ENCODE results near the gene RNASE4. TPM values are rescaled to one million over a fixed set of nuclear protein-coding genes. Genes with fewer than 3 reads are reported as not detected.

Gene RNASE4
- total RNA-seq, 1 experiment from 2014 or later: 0.75 TPM

- H3K4me3 ChIP-seq (ENCODE audit: low read depth, low read length, poor library complexity, severe bottlenecking): no peak overlapping the region
- intact Hi-C loops (cut with micrococcal nuclease; ENCODE audit: unreplicated experiment): no loop called here
- no peak overlapping the region for H3K27ac ChIP-seq (ENCODE audit: low read depth, low read length, poor library complexity, severe bottlenecking)
- H3K27me3 ChIP-seq (replicated peaks; ENCODE audit: insufficient read depth, low read depth, low read length, poor library complexity): no peaks in the 10 kb centered on the region
- no peaks in the 10 kb centered on the region for H3K4me1 ChIP-seq (ENCODE audit: insufficient read depth, low read length, poor library complexity, severe bottlenecking)
- TF ChIP-seq EZH2 (IDR thresholded peaks at IDR 0.05; ENCODE audit: borderline replicate concordance, low read depth, low read length, poor library complexity, severe bottlenecking) (no peak), CTCF (conservative IDR thresholded peaks at IDR 0.05; ENCODE audit: low read depth, low read length) (no peak)
- POLR2A ChIA-PET (ENCODE audit: low non-redundant PET): no interaction called here
- BruUV-seq (replicated peaks): no TSS peak
- CTCF ChIA-PET: no interaction called here
- H3K9me3 ChIP-seq (ENCODE audit: low read depth, low read length, poor library complexity, severe bottlenecking): no peaks in the 10 kb centered on the region
- no peaks in the 10 kb centered on the region for H3K36me3 ChIP-seq (ENCODE audit: insufficient read depth, low read length, poor library complexity, severe bottlenecking)
- DNase-seq (ENCODE audit: low spot score): no peak
Observed at GRCh38 chr14:20706657-20707355, 22.4 kb downstream of the RNASE4 start.

GRCh38 chr14:20707622-20708021 lies 23.3 kb downstream of the RNASE4 start:
- no peak for DNase-seq (ENCODE audit: low spot score)
- H3K4me1 ChIP-seq (ENCODE audit: insufficient read depth, low read length, poor library complexity, severe bottlenecking): no peaks in the 10 kb centered on the region
- H3K27ac ChIP-seq (ENCODE audit: low read depth, low read length, poor library complexity, severe bottlenecking): no peak overlapping the region
- no peaks in the 10 kb centered on the region for H3K9me3 ChIP-seq (ENCODE audit: low read depth, low read length, poor library complexity, severe bottlenecking)
- H3K36me3 ChIP-seq (ENCODE audit: insufficient read depth, low read length, poor library complexity, severe bottlenecking): no peaks in the 10 kb centered on the region
- no TSS peak for BruUV-seq (replicated peaks)
- no peaks in the 10 kb centered on the region for H3K27me3 ChIP-seq (replicated peaks; ENCODE audit: insufficient read depth, low read depth, low read length, poor library complexity)
- ChIA-PET POLR2A (ENCODE audit: low non-redundant PET) (no interaction called here), CTCF (no interaction called here)
- intact Hi-C loops (cut with micrococcal nuclease; ENCODE audit: unreplicated experiment): no loop called here
- TF ChIP-seq EZH2 (IDR thresholded peaks at IDR 0.05; ENCODE audit: borderline replicate concordance, low read depth, low read length, poor library complexity, severe bottlenecking): no peak
- TF ChIP-seq CTCF (conservative IDR thresholded peaks at IDR 0.05; ENCODE audit: low read depth, low read length): no peak
- no peak overlapping the region for H3K4me3 ChIP-seq (ENCODE audit: low read depth, low read length, poor library complexity, severe bottlenecking)

- ChIA-PET CTCF (no interaction called here), POLR2A (ENCODE audit: low non-redundant PET) (no interaction called here)
- no peak for DNase-seq (ENCODE audit: low spot score)
- Histone ChIP-seq H3K9me3 (ENCODE audit: low read depth, low read length, poor library complexity, severe bottlenecking) (no peaks in the 10 kb centered on the region), H3K27ac (ENCODE audit: low read depth, low read length, poor library complexity, severe bottlenecking) (no peak overlapping the region), H3K4me3 (ENCODE audit: low read depth, low read length, poor library complexity, severe bottlenecking) (no peak overlapping the region), H3K36me3 (ENCODE audit: insufficient read depth, low read length, poor library complexity, severe bottlenecking) (no peaks in the 10 kb centered on the region), H3K27me3 (replicated peaks; ENCODE audit: insufficient read depth, low read depth, low read length, poor library complexity) (no peaks in the 10 kb centered on the region), H3K4me1 (ENCODE audit: insufficient read depth, low read length, poor library complexity, severe bottlenecking) (no peaks in the 10 kb centered on the region)
- no TSS peak for BruUV-seq (replicated peaks)
- TF ChIP-seq EZH2 (IDR thresholded peaks at IDR 0.05; ENCODE audit: borderline replicate concordance, low read depth, low read length, poor library complexity, severe bottlenecking): no peak
- TF ChIP-seq CTCF (conservative IDR thresholded peaks at IDR 0.05; ENCODE audit: low read depth, low read length): no peak
- intact Hi-C loops (cut with micrococcal nuclease; ENCODE audit: unreplicated experiment): no loop called here
Observed at GRCh38 chr14:20711261-20711660, 26.9 kb downstream of the RNASE4 start.
